Stimulated activated CD4-positive, alpha-beta T cell treated with anti-CD3 and anti-CD28 coated beads, TNF-alpha, amount 100 ng/mL, for 24 hours (primary cell): ENCODE data around the gene SMPD4.
"Not testable (repeated sequence)": the region's sequence is repeated elsewhere in the genome, so short reads cannot be mapped to it uniquely, and the experiment has no call there.

ENCODE experiments used
- DNase-seq, 3 experiments: peaks; one replicate each; pipeline ENCODE4 v3.0.0-alpha.2; 2020; ENCODE audit warnings: low read depth in 3 of 3

SMPD4 gene

DNA sequence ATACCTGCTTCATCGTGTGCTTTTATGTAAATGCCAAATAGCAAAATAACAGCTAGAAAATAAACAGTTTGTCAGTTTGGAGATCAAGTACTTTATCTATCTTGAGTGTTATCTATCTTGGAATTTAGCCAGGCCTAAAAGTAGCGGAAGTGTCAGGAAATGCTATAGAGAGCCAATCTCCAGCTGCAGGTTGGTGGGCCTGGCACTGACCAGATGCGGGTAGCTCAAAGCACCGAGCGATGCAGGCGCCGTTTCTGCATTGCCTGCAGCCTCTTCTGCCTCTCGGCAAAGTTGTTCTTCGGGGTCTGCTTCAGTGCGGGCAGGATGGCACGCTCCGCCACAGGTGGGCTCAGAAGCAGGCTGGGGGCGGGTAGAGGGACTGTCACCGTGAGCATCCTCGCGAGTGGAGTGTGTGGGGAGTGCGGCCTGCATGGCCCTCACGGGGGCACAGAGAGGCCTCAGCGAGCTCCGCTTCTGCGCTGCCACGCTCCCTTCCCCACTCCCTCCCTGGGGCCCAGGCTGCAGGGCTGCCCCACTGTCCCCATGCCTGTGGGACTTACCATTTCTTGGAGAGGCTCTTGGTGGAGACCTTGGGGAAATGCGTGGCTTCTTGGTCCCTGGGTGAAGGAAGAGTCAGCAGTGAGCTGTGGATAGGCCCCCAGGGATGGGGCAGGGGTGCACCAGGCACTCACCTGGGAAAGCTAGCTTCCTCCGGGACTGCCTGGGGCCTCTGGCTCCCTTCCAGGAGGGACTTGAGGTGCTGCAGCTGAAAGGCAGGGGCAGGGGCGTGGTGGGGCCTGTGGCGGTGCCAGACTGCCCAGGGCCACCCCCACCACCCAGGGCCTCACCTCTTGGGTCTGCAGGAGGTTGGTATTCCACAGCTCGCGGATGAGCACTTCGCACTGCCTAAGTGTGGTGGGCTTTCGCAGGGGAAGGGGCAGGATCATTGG lies 41.8 kb downstream of the SMPD4 start:
- not testable (repeated sequence) for DNase-seq

DNA sequence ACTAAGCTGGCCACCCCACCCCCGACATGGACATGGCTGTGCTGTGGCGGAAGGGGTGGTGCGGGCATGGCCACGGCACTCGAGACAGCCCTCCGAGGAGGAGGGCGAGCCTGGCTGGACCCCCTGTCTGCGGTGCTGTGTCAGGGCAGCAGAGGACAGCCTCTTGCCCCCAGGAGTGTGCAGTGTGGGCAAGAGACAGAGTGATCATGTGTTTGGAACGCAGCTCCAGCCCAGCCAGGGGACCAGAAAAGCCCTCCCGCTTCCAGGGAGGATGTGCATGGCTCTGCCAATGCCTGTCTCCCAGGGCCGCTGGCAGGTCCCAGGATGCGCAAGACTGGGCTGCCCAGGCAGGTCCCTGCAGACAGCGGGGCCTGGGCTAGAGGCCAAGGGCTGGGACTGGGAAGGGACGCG lies 42.6 kb downstream of the SMPD4 start:
- DNase-seq = not testable (repeated sequence)

DNA sequence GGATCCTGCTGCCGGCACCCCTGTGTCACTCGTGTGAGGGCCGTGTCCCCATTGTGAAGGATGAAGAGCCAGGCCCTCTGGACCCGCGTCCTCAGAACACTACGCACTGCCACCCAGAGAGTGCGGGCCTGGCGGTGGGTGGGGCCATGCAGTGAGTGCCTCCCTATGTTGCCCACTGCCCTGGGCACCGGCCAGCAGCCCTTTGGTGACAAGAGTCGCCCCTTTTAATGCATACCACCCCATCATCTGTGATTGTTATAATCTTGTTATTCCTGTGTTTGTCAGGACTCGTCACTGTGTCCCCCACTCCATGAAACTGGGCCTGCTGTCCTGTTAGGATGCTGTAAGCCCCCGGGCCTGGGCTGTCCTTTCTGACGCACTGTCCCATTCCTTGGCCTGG lies 43.1 kb downstream of the SMPD4 start:
- DNase-seq = not testable (repeated sequence)

- DNase-seq = not testable (repeated sequence)
These were observed 44.3 kb downstream of the SMPD4 start for GRCh38 chr2:130137118-130137517.

DNA sequence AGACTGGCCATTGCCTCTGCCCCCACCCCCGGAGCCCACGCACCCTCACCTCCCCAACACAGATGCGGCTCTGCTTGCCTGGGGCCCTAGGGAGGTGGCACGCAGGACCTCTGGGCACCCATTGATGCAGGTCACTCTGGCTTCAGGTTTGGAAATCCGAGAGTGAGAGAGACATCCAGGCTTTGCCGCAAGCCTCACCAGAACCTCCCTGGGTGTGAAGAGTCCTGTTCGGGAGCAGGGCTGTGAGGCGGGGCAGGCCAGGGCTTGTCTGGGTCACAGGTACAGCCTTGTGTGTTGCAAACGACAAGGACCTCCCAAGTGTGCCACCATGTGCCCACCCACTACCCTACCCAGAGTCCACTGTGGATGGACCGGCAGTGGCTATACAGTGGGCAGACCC lies 44.9 kb downstream of the SMPD4 start:
- DNase-seq = not testable (repeated sequence)

- no peak for DNase-seq
These were observed 45.5 kb downstream of the SMPD4 start for GRCh38 chr2:130135692-130136541.

DNA sequence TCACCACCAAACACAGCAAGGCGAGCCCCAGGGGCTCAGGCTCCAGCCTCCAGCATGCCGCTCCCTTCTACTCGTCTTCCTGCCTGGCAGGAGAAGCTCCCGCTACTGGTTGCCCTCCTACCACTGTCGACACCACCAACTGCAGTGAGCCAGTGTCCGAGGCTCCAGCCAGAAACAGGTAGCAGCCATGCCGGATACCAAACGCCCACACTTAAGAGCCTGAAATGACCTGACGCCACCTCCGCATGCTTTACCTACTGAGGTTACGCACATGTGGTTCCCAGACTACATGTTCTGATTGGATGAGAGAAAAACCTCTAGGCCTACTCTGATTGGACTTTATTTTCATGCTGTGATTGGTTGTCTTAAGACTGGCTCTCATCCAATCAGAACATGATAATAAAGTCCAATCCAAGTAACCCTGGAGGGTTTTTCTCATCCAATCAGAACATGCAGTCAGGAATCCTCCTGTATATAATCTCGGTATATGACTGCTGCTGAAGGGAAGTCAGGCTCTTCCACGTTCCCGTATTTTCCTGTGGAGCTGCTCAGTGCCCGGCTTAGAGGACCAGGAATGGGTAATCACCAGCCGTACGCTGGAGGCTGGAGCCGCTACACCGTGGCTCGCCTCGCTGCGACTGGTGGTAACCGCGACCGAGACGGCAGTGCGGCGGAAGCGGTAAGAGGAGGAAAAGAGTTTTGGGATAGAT lies 52.1 kb downstream of the SMPD4 start, which contains the start of gene POTEF:
Gene POTEF (minus strand): TSS at position 103 of the 710 bp plus-strand sequence. CDS start 8,707 bp downstream, outside the sequence.
- not testable (repeated sequence) for DNase-seq

GRCh38 chr2:130128464-130128863 lies 52.9 kb downstream of the SMPD4 start:
- DNase-seq = not testable (repeated sequence)

DNA sequence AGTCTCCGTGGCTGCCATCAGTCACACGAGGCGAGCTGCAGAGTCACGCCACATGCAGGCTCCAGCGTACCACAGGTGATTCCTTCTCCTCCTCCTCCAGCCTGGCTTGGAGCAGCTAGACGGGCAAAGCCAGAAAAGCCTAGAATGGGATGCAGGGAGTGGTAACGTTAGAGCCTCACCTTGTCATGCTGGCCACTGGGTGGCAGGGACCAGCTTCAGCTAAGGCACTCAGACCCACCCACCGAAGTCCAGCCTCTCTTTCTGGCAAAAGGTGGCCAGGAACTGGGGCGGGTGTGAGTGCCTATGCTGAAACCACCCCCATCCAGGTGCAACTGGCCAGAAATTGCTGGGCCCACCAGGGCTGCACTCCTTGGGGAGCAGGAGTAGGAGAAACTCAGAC lies 53.7 kb downstream of the SMPD4 start:
- DNase-seq = not testable (repeated sequence)

GRCh38 chr2:130120924-130121323 lies 60.5 kb downstream of the SMPD4 start:
- not testable (repeated sequence) for DNase-seq

GRCh38 chr2:130102597-130103363 lies 78.6 kb downstream of the SMPD4 start:
- DNase-seq = not testable (repeated sequence)
